T-helper 2 cell treated with Interferon-gamma antibody and Interleukin-4, amounts not matched to agents 5 μg/mL and 100 μg/mL, for 36 hours (primary cell): Measurements from ENCODE around the gene PHF2.

Source experiments
- DNase-seq: peaks from one replicate; pipeline ENCODE4 v3.0.0; 2021; ENCODE audit warnings: low spot score
- H3K27ac Mint-ChIP-seq: one replicate; pipeline ENCODE4 v1.8.0; 2021; ENCODE audit warnings: mild to moderate bottlenecking, mixed read lengths
- H3K27me3 Mint-ChIP-seq: one replicate; pipeline ENCODE4 v1.8.0; 2021; ENCODE audit warnings: low read depth, mixed read lengths
- H3K36me3 Mint-ChIP-seq: one replicate; pipeline ENCODE4 v1.8.0; 2021; ENCODE audit warnings: low read depth, mixed read lengths
- H3K4me1 Mint-ChIP-seq: one replicate; pipeline ENCODE4 v1.8.0; 2021; ENCODE audit warnings: low read depth, mixed read lengths
- H3K4me3 Mint-ChIP-seq: one replicate; pipeline ENCODE4 v1.8.0; 2022; ENCODE audit warnings: mild to moderate bottlenecking, moderate library complexity, mixed read lengths
- H3K9me3 Mint-ChIP-seq: one replicate; pipeline ENCODE4 v1.8.0; 2021; ENCODE audit warnings: mixed read lengths

Gene PHF2

GRCh38 chr9:93595861-93596365 lies 19.5 kb downstream of the PHF2 start:
- Mint-ChIP-seq H3K27me3 (no peaks in the 10 kb centered on the region), H3K36me3 (peaks cover 3% of the 10 kb centered on the region), H3K9me3 (no peaks in the 10 kb centered on the region), H3K4me1 (peaks cover 41% of the 10 kb centered on the region), H3K4me3 (no peak overlapping the region), H3K27ac (no peak overlapping the region)
- no peak for DNase-seq

GRCh38 chr9:93596399-93596798 lies 20.0 kb downstream of the PHF2 start:
- DNase-seq, result no peak
- Mint-ChIP-seq H3K27ac (peak overlapping the region; percentile 15), H3K4me1 (peaks cover 44% of the 10 kb centered on the region), H3K9me3 (no peaks in the 10 kb centered on the region), H3K27me3 (no peaks in the 10 kb centered on the region), H3K4me3 (no peak overlapping the region), H3K36me3 (peaks cover 3% of the 10 kb centered on the region)

GRCh38 chr9:93597142-93597706 lies 20.8 kb downstream of the PHF2 start:
- Mint-ChIP-seq H3K27ac (peak overlapping the region; percentile 27), H3K9me3 (no peaks in the 10 kb centered on the region), H3K4me1 (peaks cover 46% of the 10 kb centered on the region), H3K4me3 (no peak overlapping the region), H3K27me3 (no peaks in the 10 kb centered on the region), H3K36me3 (peaks cover 3% of the 10 kb centered on the region)
- DNase-seq, result no peak

GRCh38 chr9:93597871-93598646 lies 21.7 kb downstream of the PHF2 start:
- peak overlapping the region; percentile 85 for H3K27ac Mint-ChIP-seq
- no peaks in the 10 kb centered on the region for H3K27me3 Mint-ChIP-seq
- no peak for DNase-seq
- no peaks in the 10 kb centered on the region for H3K9me3 Mint-ChIP-seq
- H3K4me1 Mint-ChIP-seq, result peaks cover 42% of the 10 kb centered on the region
- H3K4me3 Mint-ChIP-seq, result peak overlapping the region; percentile 66
- H3K36me3 Mint-ChIP-seq, result peaks cover 4% of the 10 kb centered on the region

- H3K27ac Mint-ChIP-seq, result peak overlapping the region; percentile 85
- DNase-seq, result no peak
- peak overlapping the region; percentile 66 for H3K4me3 Mint-ChIP-seq
- H3K27me3 Mint-ChIP-seq, result no peaks in the 10 kb centered on the region
- peaks cover 6% of the 10 kb centered on the region for H3K36me3 Mint-ChIP-seq
- no peaks in the 10 kb centered on the region for H3K9me3 Mint-ChIP-seq
- H3K4me1 Mint-ChIP-seq, result peaks cover 42% of the 10 kb centered on the region
Observed at GRCh38 chr9:93598647-93599241, 22.4 kb downstream of the PHF2 start.

- Mint-ChIP-seq H3K27me3 (no peaks in the 10 kb centered on the region), H3K4me1 (peaks cover 42% of the 10 kb centered on the region), H3K4me3 (peak overlapping the region; percentile 30), H3K9me3 (peaks cover 2% of the 10 kb centered on the region), H3K36me3 (peaks cover 10% of the 10 kb centered on the region), H3K27ac (peak overlapping the region; percentile 76)
- no peak for DNase-seq
Observed at GRCh38 chr9:93599571-93600403, 23.4 kb downstream of the PHF2 start.

- peaks cover 7% of the 10 kb centered on the region for H3K9me3 Mint-ChIP-seq
- peak overlapping the region; percentile 76 for H3K27ac Mint-ChIP-seq
- DNase-seq, result no peak
- peaks cover 42% of the 10 kb centered on the region for H3K4me1 Mint-ChIP-seq
- peaks cover 14% of the 10 kb centered on the region for H3K36me3 Mint-ChIP-seq
- H3K4me3 Mint-ChIP-seq, result peak overlapping the region; percentile 30
- H3K27me3 Mint-ChIP-seq, result no peaks in the 10 kb centered on the region
Observed at GRCh38 chr9:93600504-93600903, 24.1 kb downstream of the PHF2 start.

- Mint-ChIP-seq H3K36me3 (peaks cover 17% of the 10 kb centered on the region), H3K27ac (no peak overlapping the region), H3K27me3 (no peaks in the 10 kb centered on the region), H3K4me1 (peaks cover 38% of the 10 kb centered on the region), H3K4me3 (no peak overlapping the region), H3K9me3 (peaks cover 9% of the 10 kb centered on the region)
- DNase-seq, result no peak
Observed at GRCh38 chr9:93601063-93601462, 24.7 kb downstream of the PHF2 start.

GRCh38 chr9:93601666-93602065 lies 25.3 kb downstream of the PHF2 start:
- Mint-ChIP-seq H3K27ac (no peak overlapping the region), H3K4me3 (no peak overlapping the region), H3K9me3 (peaks cover 16% of the 10 kb centered on the region), H3K36me3 (peaks cover 23% of the 10 kb centered on the region), H3K4me1 (peaks cover 38% of the 10 kb centered on the region), H3K27me3 (no peaks in the 10 kb centered on the region)
- DNase-seq, result no peak

GRCh38 chr9:93603011-93603410 lies 26.6 kb downstream of the PHF2 start:
- H3K27ac Mint-ChIP-seq, result no peak overlapping the region
- H3K9me3 Mint-ChIP-seq, result peaks cover 20% of the 10 kb centered on the region
- no peak overlapping the region for H3K4me3 Mint-ChIP-seq
- H3K36me3 Mint-ChIP-seq, result peaks cover 25% of the 10 kb centered on the region
- peaks cover 32% of the 10 kb centered on the region for H3K4me1 Mint-ChIP-seq
- no peak for DNase-seq
- no peaks in the 10 kb centered on the region for H3K27me3 Mint-ChIP-seq

GRCh38 chr9:93603906-93604326 lies 27.5 kb downstream of the PHF2 start:
- H3K4me1 Mint-ChIP-seq, result peaks cover 27% of the 10 kb centered on the region
- peaks cover 23% of the 10 kb centered on the region for H3K9me3 Mint-ChIP-seq
- H3K27me3 Mint-ChIP-seq, result no peaks in the 10 kb centered on the region
- DNase-seq, result no peak
- no peak overlapping the region for H3K27ac Mint-ChIP-seq
- peaks cover 27% of the 10 kb centered on the region for H3K36me3 Mint-ChIP-seq
- no peak overlapping the region for H3K4me3 Mint-ChIP-seq

- Mint-ChIP-seq H3K27me3 (no peaks in the 10 kb centered on the region), H3K4me3 (no peak overlapping the region), H3K27ac (no peak overlapping the region), H3K9me3 (peaks cover 38% of the 10 kb centered on the region), H3K36me3 (peaks cover 34% of the 10 kb centered on the region), H3K4me1 (peaks cover 4% of the 10 kb centered on the region)
- no peak for DNase-seq
Observed at GRCh38 chr9:93606187-93606586, 29.8 kb downstream of the PHF2 start.

GRCh38 chr9:93610206-93610605 lies 33.8 kb downstream of the PHF2 start:
- peaks cover 34% of the 10 kb centered on the region for H3K9me3 Mint-ChIP-seq
- H3K27ac Mint-ChIP-seq, result no peak overlapping the region
- peaks cover 27% of the 10 kb centered on the region for H3K36me3 Mint-ChIP-seq
- no peaks in the 10 kb centered on the region for H3K27me3 Mint-ChIP-seq
- H3K4me3 Mint-ChIP-seq, result no peak overlapping the region
- peaks cover 11% of the 10 kb centered on the region for H3K4me1 Mint-ChIP-seq
- no peak for DNase-seq
